HG02885 (cell line): ENCODE results near the gene NHERF2.

Experiments used
- ATAC-seq: cut with Tn5 transposase; IDR thresholded peaks from one replicate; pipeline ENCODE4 v1.9.1; 2021; ENCODE audit warnings: mild to moderate bottlenecking; ENCODE audit not compliant: unreplicated experiment, poor library complexity

The NHERF2 gene

DNA sequence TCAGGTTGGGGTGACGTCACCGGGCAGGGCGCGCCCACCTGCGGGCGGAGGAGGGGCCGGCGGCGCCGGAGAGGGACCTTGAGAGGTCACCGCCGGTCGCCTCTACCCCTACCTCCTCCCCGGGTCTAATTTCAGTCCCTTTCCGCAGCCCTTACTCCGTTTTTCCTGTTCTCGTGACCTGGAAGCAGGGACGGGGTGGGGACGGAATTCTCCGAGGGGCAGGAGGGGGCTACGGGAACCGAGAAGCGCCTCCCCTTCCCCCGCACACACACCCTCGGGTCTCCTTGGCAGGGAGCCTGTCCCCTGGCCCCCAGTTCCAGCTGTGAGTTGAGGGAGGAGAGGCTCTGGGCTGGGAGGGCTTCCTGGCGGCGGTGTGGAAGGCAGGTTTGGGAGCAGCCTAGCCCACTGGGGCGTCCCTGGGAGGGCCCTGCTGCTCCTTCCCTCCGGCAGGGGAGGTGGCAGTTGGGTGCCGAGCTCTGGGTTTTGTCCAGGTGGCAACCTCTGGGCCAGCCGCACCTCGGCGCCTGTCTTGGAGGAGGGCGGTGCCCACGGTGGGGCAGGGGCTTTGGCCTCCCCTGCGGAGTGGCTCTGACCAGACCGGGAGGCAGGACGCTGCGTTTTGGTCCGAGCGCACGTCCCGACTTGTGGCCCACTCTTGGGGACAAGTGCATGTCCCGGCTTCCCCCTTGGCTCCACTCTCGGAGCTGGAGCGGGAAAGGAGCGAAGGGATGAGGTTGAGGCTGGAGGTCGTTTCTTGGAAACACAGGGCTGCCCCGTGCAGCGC, 36.2 kb upstream of the NHERF2 start:
- ATAC-seq, result no peak

DNA sequence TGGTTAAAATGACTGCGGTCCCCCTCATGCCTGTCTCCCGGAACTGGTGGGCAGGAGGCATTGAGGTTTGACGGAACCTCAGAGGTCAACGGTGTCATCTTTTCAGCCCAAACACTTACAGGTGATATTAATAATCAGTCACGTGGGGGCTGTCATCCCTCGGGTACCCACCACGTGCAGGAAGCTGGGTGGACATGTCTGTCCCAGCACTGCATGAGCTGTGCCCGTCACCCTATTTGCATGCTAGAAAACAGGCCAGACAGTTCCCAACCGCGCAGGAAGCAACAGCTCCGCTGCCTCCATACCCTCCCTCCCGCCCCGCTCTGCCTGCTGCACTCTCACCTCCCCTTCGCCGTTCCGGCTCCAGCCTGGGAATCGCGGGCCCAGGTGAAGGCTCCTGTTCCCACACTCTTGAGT, 35.6 kb upstream of the NHERF2 start:
- no peak for ATAC-seq

DNA sequence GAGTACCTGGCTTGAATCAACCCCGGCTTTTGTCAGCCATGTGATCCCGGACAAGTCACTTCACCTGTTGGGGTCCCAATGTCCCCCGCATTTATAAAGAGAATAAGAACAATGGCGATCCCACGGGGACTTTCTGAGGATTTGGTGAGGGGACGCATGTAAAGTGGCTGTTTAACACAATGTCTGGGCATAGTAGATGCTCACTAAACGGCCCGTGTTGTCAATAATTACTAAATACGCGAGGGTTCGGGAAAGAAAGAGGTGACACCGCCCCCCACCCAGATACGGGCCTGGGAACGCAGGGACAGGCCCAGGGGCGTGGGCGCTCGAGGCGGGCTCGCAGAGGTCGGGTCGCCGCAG, 35.1 kb upstream of the NHERF2 start:
- no peak for ATAC-seq

GRCh38 chr16:1991948-1992703, 34.6 kb upstream of the NHERF2 start:
- peak; percentile 59 for ATAC-seq

- ATAC-seq, result no peak
Measured at GRCh38 chr16:1992704-1993317, 33.9 kb upstream of the NHERF2 start.

DNA sequence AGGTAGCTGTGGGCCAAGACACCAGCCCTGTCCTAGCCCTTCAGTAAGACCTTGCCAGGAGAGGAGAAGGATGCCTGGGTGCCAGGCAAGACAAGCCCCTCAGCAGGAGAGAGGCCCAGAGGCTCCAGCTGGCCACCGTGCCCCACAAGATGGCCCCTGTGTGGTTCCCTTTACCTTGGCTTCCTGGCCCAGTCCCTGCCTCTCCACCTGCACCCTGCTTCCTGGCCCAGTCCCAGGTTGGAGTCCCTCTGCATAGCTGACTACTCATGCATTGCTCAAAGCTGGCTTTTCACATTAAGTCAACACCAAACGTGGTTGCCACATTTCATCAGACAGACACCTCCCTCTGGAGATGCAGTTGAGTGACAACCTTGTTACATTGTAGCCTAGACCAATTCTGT, 33.0 kb upstream of the NHERF2 start:
- no peak for ATAC-seq

- ATAC-seq, result no peak
Measured at GRCh38 chr16:1997494-1998359, 29.0 kb upstream of the NHERF2 start.

GRCh38 chr16:1998360-1998835, 28.3 kb upstream of the NHERF2 start:
- no peak for ATAC-seq

DNA sequence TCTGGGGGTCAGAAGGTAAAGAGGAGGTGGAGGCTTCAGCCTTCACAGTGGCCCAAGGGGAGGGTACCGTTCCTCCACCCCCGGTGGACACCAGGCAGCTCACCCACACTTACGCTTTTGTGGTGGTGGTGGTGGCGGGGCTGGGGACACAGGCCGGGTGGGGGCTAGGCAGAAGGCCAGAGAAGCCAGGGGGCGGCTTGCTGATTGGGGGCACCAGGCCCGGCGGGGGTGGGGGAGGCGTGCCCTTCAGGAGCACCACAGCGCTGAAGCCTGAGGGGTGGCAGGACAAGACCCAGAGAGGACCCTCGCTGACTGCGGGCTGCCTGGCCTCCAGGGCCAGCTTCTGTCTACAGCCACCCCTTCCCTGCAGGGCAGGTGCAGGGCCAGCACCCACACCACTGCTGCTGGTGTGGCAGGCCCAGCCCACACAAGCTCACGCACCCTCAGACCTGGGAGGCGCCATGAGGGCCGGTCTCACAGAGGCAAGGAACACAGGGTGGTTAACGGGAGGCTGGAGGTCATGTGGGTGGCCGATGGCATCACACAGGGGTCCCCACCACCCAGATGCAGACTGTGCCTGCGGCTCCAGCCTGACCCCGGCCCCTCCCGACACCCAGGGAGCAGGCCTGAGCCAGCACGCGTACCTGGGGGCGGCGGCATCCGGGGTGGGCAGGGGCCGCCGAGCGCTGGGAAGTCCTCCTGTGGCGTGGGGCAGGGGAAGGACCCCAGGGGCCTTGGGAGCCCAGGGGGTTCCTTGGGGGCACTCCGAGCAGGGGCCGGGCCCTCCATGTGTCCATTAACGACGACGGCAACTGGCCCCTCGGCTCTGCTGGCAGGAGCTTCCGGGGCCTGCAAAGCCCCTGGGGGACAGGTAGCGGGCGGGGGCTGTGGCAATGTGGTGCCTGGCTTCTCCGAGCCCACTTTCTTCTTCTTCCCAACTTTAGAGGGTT, 27.6 kb upstream of the NHERF2 start:
- ATAC-seq, result no peak

GRCh38 chr16:1999866-2000514, 26.7 kb upstream of the NHERF2 start:
- no peak for ATAC-seq

- no peak for ATAC-seq
Measured at GRCh38 chr16:2001035-2001434, 25.7 kb upstream of the NHERF2 start.

DNA sequence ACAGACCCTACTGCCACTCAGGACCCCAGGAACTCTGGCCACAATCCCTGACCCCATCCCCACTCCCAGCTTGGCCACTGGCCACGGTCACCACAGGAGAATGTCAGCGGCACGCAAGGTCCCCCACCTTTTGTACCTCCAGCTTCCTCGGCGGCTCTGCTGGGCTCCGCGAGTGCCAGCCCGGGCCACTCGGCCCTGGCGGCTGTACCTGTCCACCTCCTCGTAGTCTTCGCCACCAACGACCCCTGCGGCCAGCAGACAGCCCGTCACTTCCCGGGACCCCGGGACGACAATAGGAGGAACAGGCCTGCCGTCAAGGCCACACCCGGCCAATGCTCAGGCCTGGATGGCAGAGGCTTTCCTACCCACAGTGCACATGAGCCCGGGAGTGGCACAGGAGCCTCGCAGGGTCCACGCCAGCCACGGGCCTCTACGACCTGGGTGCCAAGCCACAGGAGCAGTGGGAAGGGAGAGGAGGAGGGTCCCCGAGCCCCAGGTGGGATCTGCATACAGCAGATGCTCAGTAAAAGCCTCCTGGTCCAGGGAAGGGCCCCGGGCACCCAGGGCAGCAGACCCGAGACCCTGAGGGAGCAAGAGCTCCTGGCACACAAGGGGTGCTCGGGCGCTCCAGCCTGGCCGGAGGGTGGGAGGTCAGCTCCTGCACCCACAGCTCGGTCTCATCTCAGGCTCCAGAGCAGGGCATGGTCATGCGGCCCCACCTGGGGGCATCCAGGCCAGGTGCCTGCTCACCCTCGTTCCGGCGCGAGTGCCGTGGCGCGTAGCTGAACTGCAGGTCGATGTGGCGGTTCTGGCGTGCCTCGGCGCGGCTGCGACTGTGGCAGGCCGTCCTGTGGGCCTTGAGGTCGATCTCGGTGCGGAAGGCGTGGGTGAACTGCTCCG, 25.0 kb upstream of the NHERF2 start:
- no peak for ATAC-seq

DNA sequence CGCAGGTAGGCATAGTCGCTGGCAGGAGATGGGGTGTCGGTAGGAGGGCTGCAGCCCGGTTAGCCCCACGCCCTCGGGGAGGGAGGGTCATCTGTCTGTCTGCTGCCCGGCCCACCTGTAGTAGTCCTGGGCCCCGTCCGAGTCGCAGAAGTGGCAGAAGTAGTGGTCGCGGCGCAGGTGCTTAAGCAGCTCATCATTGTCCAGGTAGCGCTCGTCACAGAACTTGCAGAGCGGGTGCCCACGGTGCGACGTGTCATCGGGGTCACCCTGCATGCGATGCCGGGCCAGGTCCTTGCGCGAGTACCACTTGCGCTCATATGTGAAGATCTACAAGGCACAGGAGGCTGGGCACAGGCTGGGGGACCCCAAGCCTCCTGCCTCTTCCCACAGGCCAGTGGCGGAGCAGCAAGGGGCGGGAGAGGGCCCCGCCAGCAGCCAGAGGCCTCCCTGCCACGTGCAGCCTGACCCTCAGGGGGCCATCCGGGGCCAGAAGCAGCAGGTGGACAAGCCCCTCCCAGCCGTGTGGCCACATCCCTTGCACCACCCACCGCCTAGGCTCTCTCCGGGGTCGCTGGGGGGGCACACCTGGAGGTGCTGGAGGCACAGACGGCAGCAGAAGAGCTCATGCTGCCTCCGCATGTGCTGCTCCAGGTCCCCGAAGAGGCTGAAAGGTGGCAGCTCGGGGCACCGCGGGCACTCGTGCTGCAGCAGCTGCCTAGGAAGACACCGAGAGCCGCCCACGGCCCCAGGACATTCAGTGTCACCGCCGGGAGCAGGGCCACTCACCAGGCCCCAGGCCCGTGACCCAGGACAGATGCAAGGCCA, 24.1 kb upstream of the NHERF2 start:
- no peak for ATAC-seq

GRCh38 chr16:2003231-2003826, 23.4 kb upstream of the NHERF2 start:
- no peak for ATAC-seq

GRCh38 chr16:2003827-2004641, 22.7 kb upstream of the NHERF2 start:
- peak; percentile 70 for ATAC-seq
